GM10847 (cell line): ENCODE data around the gene RFFL.

Experiments
- POLR2A ChIP-seq: IDR thresholded peaks from 2 replicates; pipeline ENCODE4 v1.6.1; 2011; ENCODE audit not compliant: insufficient read length; ENCODE audit errors: extremely low read depth

Gene RFFL

DNA sequence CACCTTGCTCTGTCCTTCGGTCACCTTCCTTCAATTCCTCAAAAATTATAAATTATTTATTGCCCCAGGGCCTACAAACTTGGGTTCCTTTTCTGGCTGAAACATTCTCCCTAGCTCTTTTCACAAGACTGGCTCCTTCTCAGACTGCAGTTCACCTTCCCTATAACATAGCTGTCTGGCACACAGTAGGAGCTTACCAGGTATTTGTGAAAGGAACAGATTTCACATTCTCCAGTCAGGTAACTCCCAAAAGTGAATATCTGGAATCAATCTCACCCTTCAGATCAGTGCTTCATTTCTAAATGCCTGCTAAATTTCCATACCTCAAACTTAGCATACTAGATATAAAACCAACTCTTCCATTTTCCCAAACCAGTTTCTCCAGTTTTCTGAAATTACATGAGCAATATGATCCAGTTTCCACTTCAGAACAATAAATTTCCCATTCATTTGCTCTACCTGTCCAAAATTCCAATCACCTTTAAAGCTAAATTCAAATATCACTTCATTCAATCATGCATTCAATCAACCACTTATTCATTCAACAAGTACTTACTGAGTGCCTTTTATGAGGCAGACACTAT is 6.1 kb downstream of the RFFL start:
- TF ChIP-seq POLR2A = no peak

DNA sequence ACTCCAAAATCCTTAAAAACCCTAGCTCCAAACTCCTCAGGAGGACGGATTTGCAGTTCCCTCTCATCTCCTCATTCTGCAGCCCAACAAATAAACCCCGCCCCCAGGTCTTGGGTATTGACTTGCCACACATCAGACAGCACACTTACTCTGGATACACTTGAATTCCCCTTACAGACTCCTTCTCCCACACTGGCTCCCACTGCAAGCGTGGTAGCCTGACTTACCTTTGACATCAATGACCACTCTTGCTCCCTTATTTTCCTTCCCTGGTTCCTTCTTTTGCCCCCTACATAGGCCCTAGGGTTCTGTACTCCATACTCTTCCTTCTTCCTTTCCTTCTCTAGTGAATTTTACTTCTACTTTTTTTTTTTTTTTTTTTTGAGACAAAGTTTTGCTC is 7.5 kb downstream of the RFFL start:
- no peak for TF ChIP-seq POLR2A

DNA sequence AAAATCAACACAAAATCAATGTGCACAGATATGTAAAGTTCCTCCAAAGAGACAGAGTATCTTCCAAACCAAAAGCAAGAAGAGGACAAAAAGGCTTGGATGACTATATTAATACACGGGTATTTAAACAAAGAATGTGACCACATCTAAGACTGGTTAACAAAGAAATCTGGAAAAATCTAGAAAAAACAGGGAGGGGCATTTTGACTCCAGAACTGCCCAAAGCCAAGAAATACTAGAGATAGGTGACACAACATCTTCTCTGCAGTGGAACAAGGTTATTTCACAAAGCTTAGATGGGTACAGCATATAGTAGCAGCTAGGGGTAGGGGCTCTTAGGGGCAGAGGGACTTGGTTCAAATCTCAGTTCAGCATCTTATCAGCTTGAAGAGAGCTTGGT is 10.3 kb downstream of the RFFL start:
- no peak for TF ChIP-seq POLR2A

DNA sequence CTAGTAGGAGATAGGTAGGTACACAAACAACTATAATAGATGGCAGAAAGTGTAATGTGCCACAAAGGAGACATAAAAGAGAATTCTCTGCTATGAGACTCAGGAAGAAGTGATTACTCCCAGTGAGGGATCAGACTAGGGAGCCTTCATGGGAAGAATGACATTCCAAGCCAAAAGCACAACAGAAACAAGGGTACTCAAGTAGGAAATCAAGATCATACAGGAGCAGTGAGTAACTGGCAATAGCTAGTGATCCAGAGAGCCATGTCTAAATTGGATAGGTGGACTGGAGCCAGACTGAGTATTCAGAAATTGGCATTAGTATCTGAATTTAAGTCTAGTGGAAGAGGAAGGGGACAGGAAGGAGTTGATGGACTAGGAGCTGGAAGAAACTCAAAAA is 10.7 kb downstream of the RFFL start:
- no peak for TF ChIP-seq POLR2A

DNA sequence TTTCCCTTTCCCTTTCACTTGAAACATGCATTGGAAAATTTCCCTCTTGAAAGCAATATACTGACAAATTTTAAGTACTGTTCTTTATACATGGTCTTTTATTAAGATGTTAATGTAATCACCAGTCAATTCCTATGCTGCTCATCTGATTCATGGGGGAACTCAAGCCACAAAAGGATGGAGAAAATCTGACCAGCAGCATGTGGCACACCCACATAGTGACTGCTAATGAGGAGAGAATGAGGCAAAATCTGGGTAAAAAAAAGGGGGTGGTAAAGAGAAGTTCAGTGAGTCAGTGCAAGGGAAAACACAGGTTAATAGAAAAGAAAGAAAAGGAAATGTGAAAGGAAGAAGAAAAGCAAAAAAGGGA is 11.3 kb downstream of the RFFL start:
- TF ChIP-seq POLR2A = no peak

DNA sequence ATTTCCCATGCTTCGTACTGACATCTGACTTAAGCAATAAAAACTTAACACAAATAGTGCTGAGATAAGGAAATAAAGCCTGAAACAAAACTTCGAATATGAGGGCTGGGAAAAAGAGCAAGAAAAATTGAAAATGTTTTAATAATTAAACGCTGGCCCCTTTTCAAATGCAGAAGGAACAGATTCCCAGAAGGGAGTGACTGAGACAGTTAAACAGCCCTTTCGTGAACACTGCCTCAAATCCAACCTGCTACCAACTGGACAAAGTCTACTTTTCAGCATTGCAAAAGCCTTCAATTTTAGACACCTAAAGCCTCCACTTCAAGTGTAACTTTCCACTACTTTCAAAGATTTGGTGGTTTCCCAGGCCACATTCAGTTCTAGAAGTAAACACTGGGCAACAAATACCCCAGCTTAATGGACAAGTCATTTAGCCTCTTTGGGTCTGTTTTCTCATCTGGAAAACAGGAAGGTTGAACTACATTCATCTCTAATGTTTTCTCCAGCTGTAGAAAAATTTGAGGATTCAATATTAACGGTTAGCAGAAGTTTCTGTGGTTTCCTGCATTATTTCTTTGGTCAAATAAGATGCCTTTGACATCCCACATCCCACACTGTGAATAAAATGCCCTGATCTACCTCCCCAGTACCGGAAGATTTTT is 11.8 kb downstream of the RFFL start:
- no peak for TF ChIP-seq POLR2A

DNA sequence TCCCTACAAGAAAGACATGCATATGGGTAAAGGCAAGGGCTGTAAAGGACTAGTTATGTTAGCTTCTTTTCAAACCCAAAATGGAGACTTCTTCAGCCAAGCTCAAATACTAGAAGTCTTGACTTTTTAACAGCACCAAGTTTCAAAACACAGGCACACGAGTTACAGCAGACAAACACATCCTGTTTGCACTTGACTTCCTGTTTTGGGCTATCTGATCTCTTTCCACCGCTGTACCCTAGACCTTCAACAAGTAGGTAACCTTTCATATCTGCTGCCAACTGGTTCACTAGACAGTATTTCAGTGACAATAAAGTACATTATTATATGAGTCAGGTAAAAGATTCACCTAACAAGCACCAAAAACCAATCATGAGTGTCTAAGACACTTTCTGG is 12.3 kb downstream of the RFFL start:
- TF ChIP-seq POLR2A = no peak

DNA sequence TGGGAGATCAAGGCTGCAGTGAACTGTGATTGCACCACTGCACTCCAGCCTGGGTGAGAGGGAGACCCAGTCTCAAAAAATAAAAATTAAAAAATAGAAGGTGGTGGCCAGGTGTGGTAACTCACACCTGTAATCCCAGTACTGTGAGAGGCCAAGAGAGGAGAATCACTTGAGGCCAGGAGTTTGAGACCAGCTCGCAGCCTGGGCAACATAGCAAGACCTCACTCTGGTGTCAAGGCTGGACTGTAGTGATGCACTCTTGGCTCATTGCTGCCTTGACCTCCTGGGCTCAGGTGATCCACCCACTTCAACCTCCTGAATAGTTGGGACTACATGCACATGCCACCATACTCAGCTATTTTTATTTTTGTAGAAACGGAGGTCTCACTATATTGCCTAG is 13.3 kb downstream of the RFFL start:
- TF ChIP-seq POLR2A = no peak

DNA sequence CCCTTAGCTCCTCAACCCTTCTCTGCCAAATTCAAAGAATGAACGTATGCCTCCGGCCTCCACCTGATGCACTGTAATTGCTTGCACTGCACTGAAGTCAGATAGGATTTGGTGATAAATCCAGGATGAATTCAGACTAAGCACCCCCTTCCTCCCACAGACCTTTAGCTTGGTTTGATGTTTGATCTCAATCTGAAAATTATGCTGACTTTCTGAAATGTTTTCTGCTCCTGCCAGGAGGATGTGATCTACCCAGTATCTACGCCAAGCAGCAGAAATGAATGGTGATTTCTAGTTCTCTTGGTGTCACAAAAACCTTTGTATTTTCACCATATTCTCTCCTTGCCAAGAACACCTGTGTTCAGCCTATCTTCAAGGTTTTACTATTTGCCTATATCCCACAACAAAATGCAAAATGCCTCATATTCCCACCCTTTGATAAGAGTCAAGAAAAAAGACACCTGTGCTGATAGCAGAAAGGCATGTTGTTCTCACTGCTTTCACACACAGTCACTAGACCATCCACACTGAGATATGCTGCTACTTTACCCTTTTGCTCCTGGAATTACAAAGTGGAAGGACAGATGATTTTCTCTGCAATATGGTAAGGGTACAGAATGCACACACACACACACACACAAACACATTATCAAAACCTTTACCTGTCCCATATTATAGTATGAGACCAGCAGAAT is 14.7 kb downstream of the RFFL start:
- no peak for TF ChIP-seq POLR2A

DNA sequence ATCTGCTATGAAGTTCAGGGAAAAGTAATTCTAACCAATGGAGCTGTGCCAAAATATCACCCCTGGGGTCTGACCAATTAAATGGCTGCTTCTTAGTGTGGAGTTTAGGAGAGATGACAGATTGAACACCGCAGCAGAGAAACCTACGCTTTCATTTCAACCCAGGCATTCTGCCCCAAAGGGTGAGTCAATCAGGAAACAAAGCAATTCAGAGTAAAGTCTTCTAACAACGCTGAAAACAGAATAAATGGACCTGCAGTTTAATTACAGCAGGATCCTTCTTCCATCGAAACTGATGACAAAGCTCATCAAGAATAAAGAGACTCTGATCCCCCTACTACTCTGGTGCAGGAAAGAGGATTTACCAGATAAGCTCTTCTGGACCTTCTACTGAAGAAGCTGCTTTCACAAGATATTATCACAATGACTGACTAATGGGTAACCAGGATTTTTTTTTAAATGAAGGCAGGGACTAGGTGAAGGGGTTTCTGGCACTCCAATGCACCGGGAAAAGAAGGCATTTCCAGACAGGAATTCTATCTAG is 16.7 kb downstream of the RFFL start:
- TF ChIP-seq POLR2A = no peak

DNA sequence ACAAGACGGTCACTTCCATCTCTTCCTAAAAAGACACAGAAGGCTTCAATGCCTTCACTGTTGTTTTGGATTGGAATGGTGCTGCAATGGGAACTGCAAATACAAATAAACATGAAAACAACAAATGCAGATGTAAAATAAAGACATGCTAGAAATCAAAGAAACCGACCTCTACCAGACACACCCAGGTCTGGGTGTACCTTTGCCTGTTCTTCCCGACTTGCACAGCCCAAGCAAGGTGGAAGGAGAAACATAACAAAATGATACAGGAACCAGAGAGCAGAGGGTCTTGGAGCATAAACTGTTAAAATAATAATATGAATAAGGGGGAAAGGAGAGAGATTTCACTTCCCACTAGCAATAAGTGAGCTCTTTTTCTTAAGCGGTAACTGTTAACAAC is 17.3 kb downstream of the RFFL start:
- TF ChIP-seq POLR2A = no peak

DNA sequence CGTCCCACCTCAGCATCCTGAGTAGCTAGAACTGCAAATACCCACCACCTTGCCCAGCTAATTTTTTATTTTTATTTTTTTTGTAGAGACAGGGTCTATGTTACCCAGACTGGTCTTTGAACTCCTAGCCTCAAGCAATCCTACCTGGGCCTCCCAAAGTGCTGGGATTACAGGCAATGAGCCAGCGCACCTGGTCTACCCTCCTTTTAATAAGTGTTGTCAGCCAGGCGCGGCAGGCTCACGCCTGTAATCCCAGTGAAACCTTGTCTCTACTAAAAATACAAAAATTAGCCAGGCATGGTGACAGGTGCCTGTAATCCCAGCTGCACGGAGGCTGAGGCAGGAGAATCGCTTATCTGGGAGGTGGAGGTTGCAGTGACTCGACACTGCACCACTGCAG is 19.3 kb downstream of the RFFL start:
- TF ChIP-seq POLR2A = no peak

DNA sequence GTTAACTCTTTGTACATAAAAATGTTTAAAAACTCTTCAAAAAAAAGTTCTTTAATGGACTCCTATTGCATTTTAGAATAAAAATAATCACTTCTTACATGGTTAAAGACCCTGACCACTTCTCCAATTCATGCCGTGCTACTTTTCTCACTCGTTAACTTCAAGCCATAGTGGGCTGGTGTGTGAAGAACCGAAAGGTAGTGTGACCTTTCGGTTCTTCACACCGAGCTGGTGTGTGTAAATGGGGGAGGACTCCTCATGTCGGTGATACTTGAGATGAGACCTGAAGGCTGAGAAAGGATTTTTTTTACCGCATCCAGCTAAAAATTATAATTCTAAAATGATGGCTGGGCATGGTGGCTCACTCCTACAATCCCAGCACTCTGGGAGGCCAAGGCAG is 22.1 kb downstream of the RFFL start:
- TF ChIP-seq POLR2A = no peak

DNA sequence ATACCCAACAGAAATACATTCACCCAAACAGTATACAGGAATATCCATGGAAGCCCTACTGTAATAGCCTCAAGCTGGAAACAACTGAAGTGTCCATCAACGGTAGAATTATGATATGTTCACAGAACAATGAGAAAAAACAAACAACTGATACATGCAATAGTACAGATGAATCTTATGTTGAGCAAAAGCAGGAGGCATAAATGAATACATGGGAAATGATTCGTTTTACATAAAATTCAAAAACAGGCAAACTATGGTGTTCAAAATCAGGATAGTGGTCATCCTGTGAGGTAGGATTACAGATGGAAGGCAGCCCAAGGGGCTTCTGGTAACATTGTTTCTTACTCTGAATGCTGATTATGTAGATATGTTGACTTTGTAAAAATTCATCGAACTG is 25.1 kb downstream of the RFFL start:
- TF ChIP-seq POLR2A = no peak

DNA sequence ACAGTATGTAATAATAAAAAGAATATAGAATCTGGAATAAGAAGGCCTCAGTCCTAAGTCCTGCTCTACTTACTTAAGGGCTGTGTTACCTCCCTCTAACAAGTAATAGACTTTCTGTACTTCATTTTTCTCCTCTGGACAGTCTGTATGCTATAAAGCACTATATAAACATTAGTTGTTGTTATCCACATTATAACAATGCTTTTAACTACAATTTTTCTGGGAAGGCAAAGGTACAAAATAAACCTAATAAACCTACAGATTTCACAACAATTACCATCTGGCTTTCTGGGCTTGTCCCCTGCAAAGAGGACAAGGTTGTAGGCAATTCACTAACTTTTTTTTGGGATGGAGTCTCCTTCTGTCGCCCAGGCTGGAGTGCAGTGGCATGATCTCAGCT is 32.7 kb downstream of the RFFL start:
- no peak for TF ChIP-seq POLR2A

DNA sequence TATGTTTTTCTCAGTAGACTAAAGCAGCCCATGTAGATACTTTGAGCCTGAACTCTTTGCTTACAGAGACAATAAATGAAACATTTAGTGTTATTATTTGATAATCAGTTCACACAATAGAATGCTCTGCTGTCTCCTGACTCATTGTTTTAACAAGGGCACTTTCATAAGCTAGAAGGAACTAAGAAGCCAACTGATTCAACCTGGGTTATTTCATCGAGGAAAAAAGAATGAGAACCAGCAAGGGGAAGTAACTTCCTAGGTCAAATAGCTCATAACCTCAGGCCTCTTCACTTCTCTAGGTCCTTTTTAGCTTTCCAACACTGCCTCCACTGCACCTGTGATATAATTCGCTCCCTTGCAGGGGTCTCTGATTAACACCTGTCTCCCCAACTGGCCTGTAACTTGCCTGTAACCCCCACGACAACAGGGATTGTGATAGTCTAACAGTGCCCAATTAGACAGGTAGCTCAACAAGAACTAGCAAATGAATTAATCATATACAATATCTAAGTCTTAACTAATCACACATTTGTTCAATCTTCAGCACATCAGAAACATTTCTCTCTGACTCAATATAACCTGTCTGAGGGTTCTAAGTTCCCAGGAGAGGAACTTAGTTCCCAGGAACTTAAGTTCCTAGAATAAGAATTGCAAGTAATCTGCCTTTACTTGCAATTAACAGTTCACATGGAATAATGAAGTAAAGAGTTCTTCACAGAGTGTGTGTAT is 34.8 kb downstream of the RFFL start:
- TF ChIP-seq POLR2A = no peak
